ENCODE data around the gene RMI2.
"Not testable (repeated sequence)": the region's sequence is repeated elsewhere in the genome, so short reads cannot be mapped to it uniquely, and the experiment has no call there.

The RMI2 gene

GRCh38 chr16:11345040-11345862 lies at the start of gene RMI2:
Gene RMI2, plus strand, starts transcription at chr16:11345459. Its CDS starts 13 bp downstream, at chr16:11345472.
- peak; percentile 88 for DNase-seq (ENCODE audit: low read depth)

GRCh38 chr16:11295672-11296071 lies 49.6 kb upstream of the RMI2 start:
- no peak for DNase-seq (ENCODE audit: low read depth)

- no peak for DNase-seq (ENCODE audit: low read depth)
These were observed 48.9 kb upstream of the RMI2 start for GRCh38 chr16:11296351-11296705.

GRCh38 chr16:11296706-11297491 lies 48.4 kb upstream of the RMI2 start:
- no peak for DNase-seq (ENCODE audit: low read depth)

- DNase-seq (ENCODE audit: low read depth): no peak
These were observed 47.6 kb upstream of the RMI2 start for GRCh38 chr16:11297492-11298142.

- no peak for DNase-seq (ENCODE audit: low read depth)
These were observed 46.9 kb upstream of the RMI2 start for GRCh38 chr16:11298143-11298900.

GRCh38 chr16:11298950-11299547 lies 46.2 kb upstream of the RMI2 start:
- not testable (repeated sequence) for DNase-seq (ENCODE audit: low read depth)

GRCh38 chr16:11299865-11300559 lies 45.2 kb upstream of the RMI2 start:
- DNase-seq (ENCODE audit: low read depth): no peak

GRCh38 chr16:11300560-11300892 lies 44.7 kb upstream of the RMI2 start:
- DNase-seq (ENCODE audit: low read depth): no peak

GRCh38 chr16:11301645-11302501 lies 43.4 kb upstream of the RMI2 start:
- DNase-seq (ENCODE audit: low read depth): no peak

- no peak for DNase-seq (ENCODE audit: low read depth)
These were observed 42.3 kb upstream of the RMI2 start for GRCh38 chr16:11302977-11303376.

GRCh38 chr16:11303405-11304138 lies 41.7 kb upstream of the RMI2 start:
- no peak for DNase-seq (ENCODE audit: low read depth)

GRCh38 chr16:11306381-11306780 lies 38.9 kb upstream of the RMI2 start:
- no peak for DNase-seq (ENCODE audit: low read depth)

GRCh38 chr16:11306997-11307638 lies 38.1 kb upstream of the RMI2 start:
- no peak for DNase-seq (ENCODE audit: low read depth)

- no peak for DNase-seq (ENCODE audit: low read depth)
These were observed 37.4 kb upstream of the RMI2 start for GRCh38 chr16:11307639-11308492.

GRCh38 chr16:11308493-11309283 lies 36.6 kb upstream of the RMI2 start:
- DNase-seq (ENCODE audit: low read depth): no peak
